Measurements from ENCODE around the gene PBXIP1. TPM values are rescaled to one million over a fixed set of nuclear protein-coding genes. Genes with fewer than 3 reads are reported as not detected.

PBXIP1 gene
- total RNA-seq, 2 donors from 2014 or later, result 61.9 to 118 TPM

DNA sequence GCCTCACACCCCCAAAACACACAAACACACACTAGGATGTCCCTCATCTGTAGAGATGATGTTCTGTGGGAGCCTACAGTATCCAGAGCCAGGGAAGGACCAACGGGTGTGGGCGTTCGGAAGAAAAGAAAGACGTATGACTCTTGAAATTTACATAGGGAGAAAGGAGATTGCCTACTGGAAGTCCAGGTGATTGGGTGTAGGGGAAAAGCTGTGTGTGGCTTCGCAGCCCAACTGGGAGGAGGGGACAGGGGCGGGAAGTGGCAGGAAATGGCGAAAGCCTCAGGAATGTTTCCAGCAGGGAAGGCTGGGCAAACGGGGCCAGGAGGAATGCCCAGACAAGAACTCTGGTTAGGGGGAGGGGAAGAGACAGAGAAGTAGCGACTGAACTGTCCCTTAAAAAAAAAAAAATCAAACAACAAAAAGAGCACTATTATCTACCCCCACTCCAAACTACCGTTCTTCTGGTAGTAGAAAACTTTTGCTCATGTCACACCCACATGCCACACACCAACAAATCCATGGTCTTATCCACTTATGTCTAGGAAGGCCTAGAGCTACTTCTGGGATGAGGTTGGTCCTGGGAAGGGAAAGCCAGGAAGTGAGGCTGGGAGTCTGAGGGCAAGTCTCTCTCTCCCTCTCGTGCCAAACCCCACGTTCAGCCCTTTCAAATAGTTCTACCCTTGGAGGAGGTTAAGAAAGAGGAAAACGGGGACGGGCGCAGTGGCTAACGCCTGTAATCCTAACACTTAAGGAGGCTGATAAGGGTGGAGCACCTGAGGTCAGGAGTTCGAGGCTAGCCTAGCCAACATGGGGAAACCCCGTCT, 16.8 kb upstream of the PBXIP1 start:
- Mint-ChIP-seq H3K4me1 (peaks cover 31% of the 10 kb centered on the region), H3K4me3 (no peak overlapping the region), H3K27ac (no peak overlapping the region), H3K36me3 (ENCODE audit: low read depth) (peaks cover 52% of the 10 kb centered on the region), H3K27me3 (no peaks in the 10 kb centered on the region), H3K9me3 (no peaks in the 10 kb centered on the region)
- ATAC-seq (replicated peaks), result no peak

DNA sequence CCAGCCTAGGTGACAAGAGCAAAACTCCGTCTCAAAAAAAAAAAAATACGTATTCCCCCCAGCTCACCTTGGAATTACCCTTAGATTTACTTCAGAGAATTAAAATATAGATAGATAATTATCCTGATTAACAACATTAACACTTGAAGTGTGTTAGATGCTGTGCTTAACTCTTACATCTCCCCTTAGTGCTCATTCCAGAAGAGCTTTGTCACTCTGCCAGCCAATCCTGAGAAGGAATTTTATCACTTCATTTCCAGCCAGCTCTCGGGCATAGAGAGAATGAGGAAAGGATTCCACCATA, 16.3 kb upstream of the PBXIP1 start:
- ATAC-seq (replicated peaks), result no peak
- no peaks in the 10 kb centered on the region for H3K9me3 Mint-ChIP-seq
- peaks cover 52% of the 10 kb centered on the region for H3K36me3 Mint-ChIP-seq (ENCODE audit: low read depth)
- no peaks in the 10 kb centered on the region for H3K27me3 Mint-ChIP-seq
- H3K4me3 Mint-ChIP-seq, result no peak overlapping the region
- H3K27ac Mint-ChIP-seq, result no peak overlapping the region
- H3K4me1 Mint-ChIP-seq, result peaks cover 31% of the 10 kb centered on the region

DNA sequence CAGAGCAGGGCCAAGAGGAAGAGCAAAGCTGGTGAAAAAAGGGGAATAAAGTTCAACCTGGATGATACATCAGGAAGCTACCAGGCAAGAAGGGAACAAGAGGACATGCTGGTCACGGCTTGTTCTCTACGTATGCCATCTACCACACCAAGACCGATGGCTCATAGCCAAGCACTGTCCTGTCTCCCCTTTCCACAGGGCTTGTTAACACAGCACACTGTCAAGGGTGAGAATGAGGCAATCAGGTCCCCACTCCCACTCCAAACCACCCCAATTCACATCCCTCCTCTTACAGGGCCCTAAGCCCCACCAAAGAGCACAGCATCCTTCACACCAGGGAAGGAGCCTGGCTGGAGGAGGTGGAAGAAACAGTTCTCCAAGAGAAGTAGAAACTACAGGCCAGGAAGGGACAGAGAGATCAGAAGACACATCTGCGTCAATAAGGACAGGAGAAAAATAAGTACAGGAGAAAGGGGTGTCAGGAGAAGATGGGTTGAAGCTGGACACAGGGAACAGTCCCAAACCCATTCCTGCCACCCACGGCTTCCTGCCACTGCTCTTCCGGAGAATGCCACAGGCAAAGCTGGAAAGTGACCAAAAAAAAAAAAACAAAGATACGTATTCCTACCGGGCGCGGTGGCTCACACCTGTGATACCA, 15.6 kb upstream of the PBXIP1 start:
- H3K4me3 Mint-ChIP-seq, result no peak overlapping the region
- peak overlapping the region; percentile 94 for H3K27ac Mint-ChIP-seq
- peaks cover 27% of the 10 kb centered on the region for H3K4me1 Mint-ChIP-seq
- ATAC-seq (replicated peaks), result no peak
- no peaks in the 10 kb centered on the region for H3K27me3 Mint-ChIP-seq
- H3K9me3 Mint-ChIP-seq, result no peaks in the 10 kb centered on the region
- H3K36me3 Mint-ChIP-seq (ENCODE audit: low read depth), result peaks cover 52% of the 10 kb centered on the region

DNA sequence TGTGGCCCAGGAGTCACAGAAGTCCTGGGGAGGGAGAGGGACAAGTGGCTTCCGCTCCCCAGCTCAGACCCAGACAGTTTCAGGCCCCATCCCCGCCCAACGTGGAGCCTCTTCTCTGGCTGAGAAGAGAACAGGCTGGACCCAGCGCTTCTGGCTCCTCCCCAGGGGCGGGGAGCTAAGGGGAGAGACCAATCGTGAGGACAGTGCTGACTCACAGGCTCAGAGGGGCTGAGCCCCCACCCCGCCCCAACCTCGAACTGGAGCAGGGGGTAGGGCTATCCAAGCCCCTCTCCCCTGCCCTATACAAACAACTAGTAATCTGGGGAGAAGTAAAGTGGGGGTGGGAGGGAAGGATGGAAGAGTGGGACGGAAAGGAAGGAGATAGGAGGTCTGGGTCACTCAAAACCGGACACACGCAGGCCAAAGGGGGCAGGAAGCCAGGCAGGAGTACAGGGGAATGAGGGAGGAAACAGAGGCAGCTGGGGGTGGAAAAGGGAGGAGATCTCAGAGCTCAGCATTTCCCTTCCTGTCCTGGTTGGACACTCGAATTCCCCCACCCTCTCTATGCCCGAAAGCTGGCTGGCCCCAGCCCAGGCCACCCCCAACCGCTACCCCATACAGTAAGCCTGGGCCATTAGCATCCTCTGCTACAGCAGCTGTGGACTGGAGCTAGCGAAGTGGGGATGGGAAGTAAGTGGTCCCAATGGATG, 14.9 kb upstream of the PBXIP1 start, which contains the start of gene SHC1:
TSS of gene SHC1 (minus strand) at position 117 of the 710 bp plus-strand sequence. CDS start 221 bp downstream, outside the sequence.
- ATAC-seq (replicated peaks), result no peak
- Mint-ChIP-seq H3K4me1 (peaks cover 26% of the 10 kb centered on the region), H3K27ac (peak within 1 kb of the TSS; percentile 94), H3K9me3 (no peaks in the 10 kb centered on the region), H3K4me3 (peak within 1 kb of the TSS; percentile 27), H3K36me3 (ENCODE audit: low read depth) (peaks cover 56% of the 10 kb centered on the region), H3K27me3 (no peaks in the 10 kb centered on the region)

DNA sequence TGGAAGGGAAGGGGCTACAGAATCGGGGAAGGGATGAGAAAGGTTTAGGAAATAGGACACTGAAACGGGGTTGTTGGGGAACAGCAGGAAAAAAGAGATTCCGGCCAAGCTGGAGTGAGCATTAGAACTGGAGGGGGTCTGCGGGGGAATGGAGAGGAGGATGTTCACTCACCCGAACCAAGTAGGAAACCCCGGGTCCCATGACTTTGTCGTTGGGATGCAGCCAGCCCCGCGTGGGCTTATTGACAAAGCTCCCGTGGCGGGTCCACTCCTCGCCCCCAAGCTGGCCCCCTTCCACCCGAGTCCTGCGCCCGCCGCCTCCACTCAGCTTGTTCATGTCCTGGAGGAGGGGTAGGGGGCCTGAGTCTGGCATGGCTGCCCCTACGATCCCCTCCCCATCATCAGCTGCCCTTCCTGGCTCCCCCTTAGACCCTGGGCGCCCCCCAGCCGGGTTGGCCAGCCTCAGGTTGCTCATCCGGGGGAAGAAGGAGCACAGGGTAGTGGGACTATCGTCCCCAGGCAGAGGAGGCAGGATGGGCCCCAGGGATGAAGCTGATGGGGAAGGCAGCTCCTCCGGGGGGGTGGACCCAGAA, 14.1 kb upstream of the PBXIP1 start:
- Mint-ChIP-seq H3K36me3 (ENCODE audit: low read depth) (peaks cover 65% of the 10 kb centered on the region), H3K27me3 (no peaks in the 10 kb centered on the region), H3K9me3 (no peaks in the 10 kb centered on the region), H3K27ac (peak overlapping the region; percentile 94), H3K4me1 (peaks cover 26% of the 10 kb centered on the region), H3K4me3 (peak overlapping the region; percentile 27)
- no peak for ATAC-seq (replicated peaks)

DNA sequence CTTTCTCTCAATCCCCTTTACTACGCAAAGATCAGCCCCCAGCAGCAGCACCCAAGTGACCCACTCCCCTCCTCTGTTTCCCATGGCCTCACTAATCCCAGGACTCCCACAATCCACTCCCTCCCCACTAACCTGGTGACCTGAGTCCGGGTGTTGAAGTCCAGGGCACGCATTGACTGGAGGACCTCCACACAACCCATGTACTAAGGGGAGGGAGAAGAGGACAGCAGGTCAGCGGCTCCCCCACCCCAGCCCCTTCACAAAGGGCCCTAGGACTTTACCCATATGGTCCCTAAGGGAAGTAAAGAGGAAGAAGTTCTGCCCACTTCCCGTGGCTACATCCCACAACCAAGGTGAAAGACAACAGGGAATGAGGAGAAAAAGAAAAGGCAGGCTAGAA, 13.3 kb upstream of the PBXIP1 start:
- Mint-ChIP-seq H3K36me3 (ENCODE audit: low read depth) (peaks cover 72% of the 10 kb centered on the region), H3K9me3 (no peaks in the 10 kb centered on the region), H3K4me3 (peak overlapping the region; percentile 27), H3K27me3 (no peaks in the 10 kb centered on the region), H3K4me1 (peaks cover 26% of the 10 kb centered on the region), H3K27ac (peak overlapping the region; percentile 94)
- no peak for ATAC-seq (replicated peaks)

DNA sequence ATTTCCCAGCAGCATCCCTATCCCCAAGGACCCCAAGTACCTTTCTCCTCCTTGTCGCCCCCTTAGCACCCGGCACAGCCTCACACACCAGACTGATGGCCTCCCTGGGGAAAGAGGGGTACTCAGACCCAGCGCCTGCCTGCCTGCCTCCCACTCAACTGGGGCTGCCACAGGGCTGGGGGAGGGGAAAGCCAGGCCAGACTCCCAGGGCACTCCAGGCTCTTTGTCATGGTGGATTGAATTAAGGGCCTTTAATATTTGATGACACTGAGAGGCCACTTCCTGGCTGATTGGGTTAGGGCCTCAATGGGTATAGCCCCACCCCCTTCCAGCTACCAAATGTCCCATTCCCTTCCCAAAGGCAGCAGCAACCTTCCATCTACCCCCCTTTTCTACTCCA, 12.8 kb upstream of the PBXIP1 start:
- Mint-ChIP-seq H3K9me3 (no peaks in the 10 kb centered on the region), H3K4me3 (peak overlapping the region; percentile 27), H3K4me1 (peaks cover 29% of the 10 kb centered on the region), H3K27ac (peak overlapping the region; percentile 94), H3K27me3 (no peaks in the 10 kb centered on the region), H3K36me3 (ENCODE audit: low read depth) (peaks cover 77% of the 10 kb centered on the region)
- no peak for ATAC-seq (replicated peaks)

DNA sequence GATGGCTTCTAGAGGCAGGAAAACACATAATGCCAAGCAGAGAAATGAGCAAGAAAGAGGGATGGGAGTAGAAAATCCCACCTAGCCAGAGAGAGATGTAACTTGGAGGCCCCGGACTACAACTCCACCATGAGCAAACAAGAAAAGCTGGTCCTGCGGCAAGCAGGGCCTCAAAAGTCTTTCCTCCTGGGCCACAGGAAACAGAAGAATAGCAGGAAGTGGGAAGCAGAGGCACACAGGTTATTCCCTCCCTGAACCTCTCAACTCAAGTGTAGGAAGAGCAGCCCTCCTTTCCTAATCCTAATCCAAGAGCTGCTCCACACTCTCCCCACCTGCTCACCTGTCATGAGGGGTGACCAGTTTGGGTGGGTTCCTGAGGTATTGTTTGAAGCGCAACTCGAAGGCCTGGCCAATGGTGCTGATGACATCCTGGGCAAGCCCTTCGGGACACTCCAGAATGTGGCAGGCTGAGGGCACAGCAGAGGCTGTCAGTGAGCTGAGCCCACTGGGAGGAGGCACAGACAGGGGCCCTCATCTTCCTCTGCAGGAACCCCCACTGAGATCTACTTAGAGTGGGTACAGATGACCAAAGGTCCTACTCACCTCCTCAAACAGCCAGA, 11.5 kb upstream of the PBXIP1 start:
- peaks cover 29% of the 10 kb centered on the region for H3K4me1 Mint-ChIP-seq
- H3K9me3 Mint-ChIP-seq, result no peaks in the 10 kb centered on the region
- ATAC-seq (replicated peaks), result no peak
- H3K27me3 Mint-ChIP-seq, result no peaks in the 10 kb centered on the region
- H3K27ac Mint-ChIP-seq, result peak overlapping the region; percentile 30
- H3K4me3 Mint-ChIP-seq, result no peak overlapping the region
- H3K36me3 Mint-ChIP-seq (ENCODE audit: low read depth), result peaks cover 84% of the 10 kb centered on the region

DNA sequence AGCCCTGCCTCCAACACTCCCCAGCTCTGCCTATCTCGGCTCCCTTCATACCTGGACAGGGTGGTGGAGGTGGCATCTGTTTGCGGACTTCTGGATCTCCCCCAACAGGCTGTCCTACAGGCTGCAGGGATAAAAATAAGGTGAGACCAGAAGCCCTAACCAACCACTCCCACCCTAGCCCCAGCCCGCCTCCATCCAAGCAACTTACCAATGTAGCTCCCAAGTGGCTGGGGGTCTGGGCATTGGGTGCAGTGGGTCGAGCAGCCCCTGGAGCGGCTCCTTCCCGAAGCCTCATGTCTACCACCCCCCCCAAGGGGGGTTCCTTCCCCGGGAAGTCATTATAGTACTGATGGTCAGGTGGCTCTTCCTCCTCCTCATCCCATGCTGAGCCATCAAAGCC, 10.2 kb upstream of the PBXIP1 start:
- Mint-ChIP-seq H3K9me3 (no peaks in the 10 kb centered on the region), H3K27me3 (no peaks in the 10 kb centered on the region), H3K27ac (no peak overlapping the region), H3K36me3 (ENCODE audit: low read depth) (peaks cover 83% of the 10 kb centered on the region), H3K4me1 (peaks cover 19% of the 10 kb centered on the region), H3K4me3 (no peak overlapping the region)
- no peak for ATAC-seq (replicated peaks)

DNA sequence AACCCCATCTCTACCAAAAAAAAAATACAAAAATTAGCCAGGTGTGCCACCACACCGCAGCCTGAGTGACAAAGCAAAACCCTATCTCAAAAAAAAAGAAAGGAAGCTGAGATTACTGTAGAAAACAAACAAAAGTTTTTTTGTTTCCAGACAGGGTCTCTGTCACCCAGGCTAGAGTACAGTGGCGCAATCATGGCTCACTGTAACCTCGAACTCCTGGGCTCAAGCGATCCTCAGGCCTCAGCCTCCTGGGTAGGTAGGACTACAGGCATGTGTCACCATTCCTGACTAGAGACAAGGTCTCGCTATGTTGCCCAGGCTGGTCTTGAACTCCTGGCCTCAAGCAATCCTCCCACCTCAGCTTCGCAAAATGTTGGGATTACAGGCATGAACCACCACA, 8.5 kb upstream of the PBXIP1 start:
- no peak for ATAC-seq (replicated peaks)
- Mint-ChIP-seq H3K36me3 (ENCODE audit: low read depth) (peaks cover 95% of the 10 kb centered on the region), H3K27ac (peak overlapping the region; percentile 87), H3K4me3 (no peak overlapping the region), H3K27me3 (no peaks in the 10 kb centered on the region), H3K4me1 (peaks cover 10% of the 10 kb centered on the region), H3K9me3 (no peaks in the 10 kb centered on the region)

DNA sequence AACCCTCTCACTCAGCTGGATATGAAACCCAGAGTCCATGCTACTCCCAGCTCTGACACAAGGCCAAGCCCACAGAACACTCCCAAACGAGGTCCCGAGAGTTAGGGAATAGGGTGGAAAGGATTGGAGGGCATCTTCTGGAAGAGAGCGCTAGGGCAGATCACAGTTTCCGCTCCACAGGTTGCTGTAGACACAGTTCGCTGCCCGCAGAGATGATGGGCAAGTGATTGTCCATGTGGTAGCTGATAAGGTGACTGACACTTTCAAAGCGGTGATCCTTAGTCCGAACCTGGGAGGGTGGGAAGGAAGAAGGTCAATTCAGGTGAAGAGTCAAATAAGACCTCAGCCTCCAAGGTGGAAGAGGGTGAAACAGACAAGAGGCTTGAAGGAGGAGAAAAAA, 7.7 kb upstream of the PBXIP1 start:
- Mint-ChIP-seq H3K4me3 (peak overlapping the region; percentile 95), H3K27me3 (no peaks in the 10 kb centered on the region), H3K9me3 (no peaks in the 10 kb centered on the region), H3K4me1 (peaks cover 6% of the 10 kb centered on the region), H3K27ac (peak overlapping the region; percentile 87), H3K36me3 (ENCODE audit: low read depth) (peaks cover 95% of the 10 kb centered on the region)
- no peak for ATAC-seq (replicated peaks)

DNA sequence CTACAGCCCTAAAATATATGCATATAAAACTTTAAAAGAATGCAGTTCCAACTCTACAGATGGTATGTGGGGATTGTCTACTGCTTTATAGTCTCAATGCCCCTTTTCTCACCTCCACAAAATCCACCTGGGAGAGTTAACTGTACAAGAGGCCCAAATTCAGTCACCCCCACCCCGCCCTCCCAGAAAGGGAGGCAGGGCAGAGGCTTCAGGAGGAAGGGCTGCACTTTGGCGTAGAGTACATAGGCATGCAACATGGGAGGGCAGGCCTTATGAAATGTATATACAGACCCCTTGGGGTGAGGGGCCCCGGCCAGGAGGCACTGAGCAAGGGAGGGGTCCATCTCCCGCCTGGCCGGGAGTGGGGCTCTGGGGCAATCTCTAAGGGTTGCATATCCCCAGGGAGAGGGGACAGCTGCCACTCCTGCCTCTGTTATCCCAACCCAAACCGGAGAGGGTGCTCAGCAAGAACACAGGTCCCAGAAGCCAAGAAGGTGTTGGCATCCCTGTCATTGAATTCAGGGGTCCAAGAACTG, 7.0 kb upstream of the PBXIP1 start:
- peaks cover 6% of the 10 kb centered on the region for H3K4me1 Mint-ChIP-seq
- H3K9me3 Mint-ChIP-seq, result no peaks in the 10 kb centered on the region
- peaks cover 95% of the 10 kb centered on the region for H3K36me3 Mint-ChIP-seq (ENCODE audit: low read depth)
- no peak for ATAC-seq (replicated peaks)
- H3K27ac Mint-ChIP-seq, result peak overlapping the region; percentile 87
- H3K4me3 Mint-ChIP-seq, result peak overlapping the region; percentile 95
- H3K27me3 Mint-ChIP-seq, result no peaks in the 10 kb centered on the region

DNA sequence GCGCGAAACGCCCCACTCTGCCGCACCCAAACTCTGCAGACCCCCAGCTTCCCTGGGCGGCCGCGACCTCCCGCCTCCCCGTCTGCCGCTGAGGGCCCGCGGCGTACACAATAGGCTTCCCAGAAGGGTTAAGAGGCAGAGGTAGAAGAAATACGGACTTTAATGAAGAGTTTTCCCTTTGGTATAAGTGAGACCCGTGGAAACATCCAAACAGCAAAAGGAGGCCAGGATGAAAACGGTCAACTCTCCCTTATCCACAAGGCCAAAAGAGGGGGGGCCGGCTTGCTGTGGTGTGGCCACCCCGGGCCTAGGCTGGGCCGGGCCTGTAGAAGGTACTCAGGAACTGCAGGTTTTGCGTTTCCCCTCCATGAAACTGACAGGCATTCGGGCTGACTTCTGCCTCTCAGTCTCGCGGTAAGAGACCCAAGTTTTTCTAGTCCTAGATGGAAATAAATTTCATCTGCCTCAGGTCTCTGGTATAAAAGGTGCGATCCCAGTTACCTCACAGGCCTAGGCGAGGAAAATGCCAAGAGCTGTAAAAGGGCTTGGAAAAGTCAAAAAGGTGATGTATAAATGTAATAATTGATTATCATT, 6.4 kb upstream of the PBXIP1 start:
- peak overlapping the region; percentile 87 for H3K27ac Mint-ChIP-seq
- H3K4me3 Mint-ChIP-seq, result peak overlapping the region; percentile 95
- peaks cover 7% of the 10 kb centered on the region for H3K4me1 Mint-ChIP-seq
- H3K36me3 Mint-ChIP-seq (ENCODE audit: low read depth), result peaks cover 95% of the 10 kb centered on the region
- peak; percentile 6 for ATAC-seq (replicated peaks)
- H3K9me3 Mint-ChIP-seq, result no peaks in the 10 kb centered on the region
- no peaks in the 10 kb centered on the region for H3K27me3 Mint-ChIP-seq
